ENCODE results near the gene AKR1B15. TPM values are rescaled to one million over a fixed set of nuclear protein-coding genes. Genes with fewer than 3 reads are reported as not detected.
"Not testable (repeated sequence)": the region's sequence is repeated elsewhere in the genome, so short reads cannot be mapped to it uniquely, and the experiment has no call there.

The AKR1B15 gene
- total RNA-seq, 2 experiments from 2014 or later, result not detected

- H3K36me3 Mint-ChIP-seq (ENCODE audit: low read depth), result no peaks in the 10 kb centered on the region
- ChIA-PET POLR2A (no interaction called here), CTCF (interaction anchor here (0.5 to 6.9 kb wide), 4 partner anchors 36 to 1081 kb away, joined by 3 to 55 read pairs (median 8); no protein-coding TSS in a partner anchor)
- peaks cover 2% of the 10 kb centered on the region for H3K4me1 Mint-ChIP-seq
- H3K9me3 Mint-ChIP-seq, result no peaks in the 10 kb centered on the region
- no peak overlapping the region for H3K4me3 Mint-ChIP-seq
- H3K27me3 Mint-ChIP-seq, result peaks cover 19% of the 10 kb centered on the region
- no peak overlapping the region for H3K27ac Mint-ChIP-seq
- DNase-seq, result no peak
Observed at GRCh38 chr7:134515569-134516468, 33.1 kb upstream of the AKR1B15 start.

- POLR2A ChIA-PET, result no interaction called here
- Mint-ChIP-seq H3K36me3 (ENCODE audit: low read depth) (no peaks in the 10 kb centered on the region), H3K4me1 (no peaks in the 10 kb centered on the region), H3K4me3 (no peak overlapping the region), H3K27ac (no peak overlapping the region), H3K9me3 (no peaks in the 10 kb centered on the region), H3K27me3 (peaks cover 23% of the 10 kb centered on the region)
- no peak for DNase-seq
- CTCF ChIA-PET, result no interaction called here
Observed at GRCh38 chr7:134520130-134520529, 28.8 kb upstream of the AKR1B15 start.

GRCh38 chr7:134522601-134523000 is 26.3 kb upstream of the AKR1B15 start:
- DNase-seq, result no peak
- Mint-ChIP-seq H3K4me1 (no peaks in the 10 kb centered on the region), H3K36me3 (ENCODE audit: low read depth) (no peaks in the 10 kb centered on the region), H3K27ac (no peak overlapping the region), H3K27me3 (peaks cover 16% of the 10 kb centered on the region), H3K9me3 (no peaks in the 10 kb centered on the region), H3K4me3 (no peak overlapping the region)
- POLR2A ChIA-PET, result no interaction called here
- CTCF ChIA-PET, result interaction anchor here (0.7 kb wide), 1 partner anchor 84 kb away, joined by 3 read pairs; no protein-coding TSS in a partner anchor

- H3K27ac Mint-ChIP-seq; POLR2A ChIA-PET; H3K9me3 Mint-ChIP-seq; H3K4me1 Mint-ChIP-seq; DNase-seq; CTCF ChIA-PET; H3K4me3 Mint-ChIP-seq; H3K36me3 Mint-ChIP-seq (ENCODE audit: low read depth): not testable (repeated sequence)
- H3K27me3 Mint-ChIP-seq, result peaks cover 16% of the 10 kb centered on the region
Observed at GRCh38 chr7:134525449-134525848, 23.5 kb upstream of the AKR1B15 start.

DNA sequence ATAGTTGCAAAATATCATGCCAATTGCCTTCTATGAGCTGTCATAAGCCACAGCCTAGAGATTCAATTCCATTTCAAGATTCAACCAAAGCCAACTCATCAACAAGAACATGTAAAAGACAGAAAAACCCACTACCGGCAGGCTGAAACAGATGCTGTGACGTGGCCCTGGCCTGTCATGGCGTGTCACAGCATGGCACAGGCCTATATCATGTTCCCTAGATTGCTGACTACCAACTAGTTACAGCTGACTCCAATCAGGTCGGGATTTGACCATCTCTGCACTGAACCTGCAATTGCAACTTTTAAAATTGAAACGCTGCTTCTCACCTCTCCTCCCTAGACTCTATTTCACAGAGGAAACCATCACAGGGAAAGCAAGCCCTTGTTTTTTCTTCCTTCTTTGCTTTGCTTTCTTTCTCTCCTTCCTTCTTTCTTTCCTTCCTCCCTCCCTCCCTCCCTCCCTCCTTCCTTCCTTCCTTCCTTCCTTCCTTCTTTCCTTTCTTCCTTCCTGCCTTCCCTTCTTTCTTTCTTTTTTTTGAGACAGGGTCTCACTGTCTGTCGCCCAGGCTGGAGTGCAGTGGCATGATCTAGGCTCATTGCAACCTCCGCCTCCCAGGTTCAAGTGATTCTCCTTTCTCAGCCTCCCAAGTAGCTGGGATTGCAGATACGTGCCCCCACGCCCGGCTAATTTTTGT is 22.2 kb upstream of the AKR1B15 start:
- H3K27ac Mint-ChIP-seq; H3K36me3 Mint-ChIP-seq (ENCODE audit: low read depth); H3K4me3 Mint-ChIP-seq; CTCF ChIA-PET; H3K4me1 Mint-ChIP-seq; H3K9me3 Mint-ChIP-seq; DNase-seq; POLR2A ChIA-PET: not testable (repeated sequence)
- peaks cover 18% of the 10 kb centered on the region for H3K27me3 Mint-ChIP-seq

DNA sequence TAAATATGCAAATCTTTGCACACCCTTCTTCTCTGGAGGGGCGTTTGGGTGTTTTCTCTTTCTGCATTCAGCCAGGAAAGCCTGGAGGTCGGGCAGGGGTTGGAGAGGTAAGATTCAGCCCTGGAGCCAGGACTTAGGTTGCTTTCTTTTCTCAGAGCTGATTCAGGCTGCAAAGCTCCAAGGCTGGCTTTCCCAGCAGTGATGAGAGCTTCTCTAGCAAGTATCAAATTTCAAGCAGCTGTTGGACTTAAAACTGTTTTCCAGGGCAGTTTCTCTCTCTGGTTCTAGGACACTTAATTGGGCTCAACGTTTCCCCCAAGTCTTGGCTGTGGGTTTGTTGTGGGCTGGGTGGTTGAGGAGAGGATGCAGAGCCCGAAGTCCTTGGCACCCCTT is 20.9 kb upstream of the AKR1B15 start:
- no peak overlapping the region for H3K27ac Mint-ChIP-seq
- ChIA-PET CTCF (no interaction called here), POLR2A (no interaction called here)
- H3K4me3 Mint-ChIP-seq, result no peak overlapping the region
- H3K36me3 Mint-ChIP-seq (ENCODE audit: low read depth), result no peaks in the 10 kb centered on the region
- H3K27me3 Mint-ChIP-seq, result peaks cover 15% of the 10 kb centered on the region
- H3K9me3 Mint-ChIP-seq, result no peaks in the 10 kb centered on the region
- no peaks in the 10 kb centered on the region for H3K4me1 Mint-ChIP-seq
- DNase-seq, result no peak

DNA sequence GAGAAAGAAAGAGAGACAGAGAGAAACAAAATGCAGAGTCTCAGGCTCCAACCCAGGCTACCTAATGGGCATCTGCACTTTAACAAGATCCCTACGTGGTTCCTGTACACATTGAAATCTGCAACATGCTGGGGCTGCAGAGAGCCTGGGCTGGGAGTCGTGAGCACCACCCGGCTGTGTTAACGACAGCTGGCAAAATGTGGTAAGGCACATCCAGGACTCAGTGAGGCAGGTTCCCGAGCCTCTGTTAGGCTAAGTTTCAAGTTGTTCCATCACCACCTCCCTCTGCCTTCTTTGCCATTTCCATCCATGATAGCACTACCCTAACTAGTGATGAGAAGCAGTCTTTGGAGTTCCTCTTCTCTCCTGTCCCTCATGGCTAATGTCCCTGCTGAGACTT is 20.2 kb upstream of the AKR1B15 start:
- Mint-ChIP-seq H3K4me3 (no peak overlapping the region), H3K27me3 (peaks cover 20% of the 10 kb centered on the region), H3K36me3 (ENCODE audit: low read depth) (no peaks in the 10 kb centered on the region), H3K9me3 (no peaks in the 10 kb centered on the region), H3K27ac (no peak overlapping the region), H3K4me1 (no peaks in the 10 kb centered on the region)
- DNase-seq, result no peak
- CTCF ChIA-PET, result no interaction called here
- POLR2A ChIA-PET, result no interaction called here

- H3K27ac Mint-ChIP-seq, result no peak overlapping the region
- DNase-seq, result no peak
- ChIA-PET POLR2A (no interaction called here), CTCF (no interaction called here)
- H3K27me3 Mint-ChIP-seq, result peaks cover 14% of the 10 kb centered on the region
- no peaks in the 10 kb centered on the region for H3K36me3 Mint-ChIP-seq (ENCODE audit: low read depth)
- H3K4me3 Mint-ChIP-seq, result no peak overlapping the region
- H3K9me3 Mint-ChIP-seq, result no peaks in the 10 kb centered on the region
- H3K4me1 Mint-ChIP-seq, result no peaks in the 10 kb centered on the region
Observed at GRCh38 chr7:134530460-134530859, 18.4 kb upstream of the AKR1B15 start.

GRCh38 chr7:134532180-134532953 is 16.5 kb upstream of the AKR1B15 start:
- Mint-ChIP-seq H3K36me3 (ENCODE audit: low read depth) (no peaks in the 10 kb centered on the region), H3K4me1 (no peaks in the 10 kb centered on the region), H3K4me3 (no peak overlapping the region), H3K27me3 (peaks cover 16% of the 10 kb centered on the region), H3K27ac (no peak overlapping the region), H3K9me3 (no peaks in the 10 kb centered on the region)
- ChIA-PET CTCF (no interaction called here), POLR2A (no interaction called here)
- DNase-seq, result no peak

GRCh38 chr7:134532954-134533218 is 16.0 kb upstream of the AKR1B15 start:
- Mint-ChIP-seq H3K9me3 (no peaks in the 10 kb centered on the region), H3K4me3 (no peak overlapping the region), H3K4me1 (no peaks in the 10 kb centered on the region), H3K27me3 (peaks cover 16% of the 10 kb centered on the region), H3K27ac (no peak overlapping the region), H3K36me3 (ENCODE audit: low read depth) (no peaks in the 10 kb centered on the region)
- CTCF ChIA-PET, result no interaction called here
- POLR2A ChIA-PET, result no interaction called here
- DNase-seq, result no peak

GRCh38 chr7:134533288-134533771 is 15.6 kb upstream of the AKR1B15 start:
- CTCF ChIA-PET, result no interaction called here
- no peak for DNase-seq
- no peaks in the 10 kb centered on the region for H3K36me3 Mint-ChIP-seq (ENCODE audit: low read depth)
- POLR2A ChIA-PET, result no interaction called here
- no peak overlapping the region for H3K27ac Mint-ChIP-seq
- H3K27me3 Mint-ChIP-seq, result peaks cover 16% of the 10 kb centered on the region
- no peaks in the 10 kb centered on the region for H3K9me3 Mint-ChIP-seq
- no peaks in the 10 kb centered on the region for H3K4me1 Mint-ChIP-seq
- H3K4me3 Mint-ChIP-seq, result no peak overlapping the region

DNA sequence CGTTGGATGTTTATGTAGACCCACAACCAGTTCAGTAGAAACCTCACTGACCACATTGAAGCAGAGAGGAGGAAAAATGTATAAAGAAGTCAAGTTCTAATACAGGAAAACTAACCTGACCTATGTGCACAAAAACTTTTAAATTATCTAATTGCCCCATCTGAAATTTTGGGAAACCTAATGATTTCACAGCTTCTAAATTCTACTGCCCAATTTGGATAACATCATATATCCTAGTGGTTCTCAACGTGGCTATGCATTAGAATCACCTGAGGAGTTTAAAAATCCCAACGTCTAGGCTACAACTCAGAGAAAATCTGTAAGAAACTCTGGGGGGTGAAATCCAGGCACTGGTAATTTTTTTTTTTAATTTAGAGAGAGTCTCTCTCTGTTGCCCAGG is 14.3 kb upstream of the AKR1B15 start:
- ChIA-PET CTCF (no interaction called here), POLR2A (no interaction called here)
- Mint-ChIP-seq H3K4me1 (no peaks in the 10 kb centered on the region), H3K9me3 (no peaks in the 10 kb centered on the region), H3K36me3 (ENCODE audit: low read depth) (no peaks in the 10 kb centered on the region), H3K27me3 (peaks cover 19% of the 10 kb centered on the region), H3K4me3 (no peak overlapping the region), H3K27ac (no peak overlapping the region)
- no peak for DNase-seq

- Mint-ChIP-seq H3K36me3 (ENCODE audit: low read depth) (no peaks in the 10 kb centered on the region), H3K4me1 (no peaks in the 10 kb centered on the region), H3K27ac (no peak overlapping the region), H3K27me3 (peaks cover 16% of the 10 kb centered on the region), H3K9me3 (no peaks in the 10 kb centered on the region), H3K4me3 (no peak overlapping the region)
- ChIA-PET POLR2A (no interaction called here), CTCF (no interaction called here)
- DNase-seq, result no peak
Observed at GRCh38 chr7:134535272-134535918, 13.5 kb upstream of the AKR1B15 start.

All from activated CD4-positive, alpha-beta memory T cell treated with anti-CD3 and anti-CD28 coated beads, Interleukin-2, amount 10 ng/mL, durations not matched to agents 7 days and 5 days (primary cell).